ENCODE results near the gene BPIFA2. TPM values are rescaled to one million over a fixed set of nuclear protein-coding genes. Genes with fewer than 3 reads are reported as not detected.

BPIFA2 gene
- total RNA-seq, 1 experiment from 2014 or later = not detected

Other genes with a start within 250 kb of the BPIFA2 start
- gene SUN5, start 163.7 kb upstream of the BPIFA2 start, total RNA-seq (2014; rRNA removed; shearing (Covaris generic)) = not detected in 2 replicates
- not detected in 2 replicates for gene BPIFB2, start 160.5 kb upstream of the BPIFA2 start, total RNA-seq (2014; rRNA removed; shearing (Covaris generic))
- gene BPIFB6, start 136.5 kb upstream of the BPIFA2 start, total RNA-seq (2014; rRNA removed; shearing (Covaris generic)) = not detected in 2 replicates
- gene BPIFB3, start 114.3 kb upstream of the BPIFA2 start, total RNA-seq (2014; rRNA removed; shearing (Covaris generic)) = not detected in 2 replicates
- not detected in 2 replicates for gene BPIFB4, start 88.5 kb upstream of the BPIFA2 start, total RNA-seq (2014; rRNA removed; shearing (Covaris generic))
- not detected in 2 replicates for gene BPIFA3, start 49.2 kb downstream of the BPIFA2 start, total RNA-seq (2014; rRNA removed; shearing (Covaris generic))
- gene BPIFA1, start 67.8 kb downstream of the BPIFA2 start, total RNA-seq (2014; rRNA removed; shearing (Covaris generic)) = not detected in 2 replicates
- not detected in 2 replicates for gene BPIFB1, start 115.1 kb downstream of the BPIFA2 start, total RNA-seq (2014; rRNA removed; shearing (Covaris generic))
- 35.6 and 41.7 TPM in 2 replicates for gene CDK5RAP1, start 233.4 kb downstream of the BPIFA2 start, total RNA-seq (2014; rRNA removed; shearing (Covaris generic))